ENCODE results near the gene RNF112.

RNF112 gene, protein sequence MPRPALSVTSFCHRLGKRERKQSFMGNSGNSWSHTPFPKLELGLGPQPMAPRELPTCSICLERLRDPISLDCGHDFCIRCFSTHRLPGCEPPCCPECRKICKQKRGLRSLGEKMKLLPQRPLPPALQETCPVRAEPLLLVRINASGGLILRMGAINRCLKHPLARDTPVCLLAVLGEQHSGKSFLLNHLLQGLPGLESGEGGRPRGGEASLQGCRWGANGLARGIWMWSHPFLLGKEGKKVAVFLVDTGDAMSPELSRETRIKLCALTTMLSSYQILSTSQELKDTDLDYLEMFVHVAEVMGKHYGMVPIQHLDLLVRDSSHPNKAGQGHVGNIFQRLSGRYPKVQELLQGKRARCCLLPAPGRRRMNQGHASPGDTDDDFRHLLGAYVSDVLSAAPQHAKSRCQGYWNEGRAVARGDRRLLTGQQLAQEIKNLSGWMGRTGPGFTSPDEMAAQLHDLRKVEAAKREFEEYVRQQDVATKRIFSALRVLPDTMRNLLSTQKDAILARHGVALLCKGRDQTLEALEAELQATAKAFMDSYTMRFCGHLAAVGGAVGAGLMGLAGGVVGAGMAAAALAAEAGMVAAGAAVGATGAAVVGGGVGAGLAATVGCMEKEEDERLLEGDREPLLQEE

DNA sequence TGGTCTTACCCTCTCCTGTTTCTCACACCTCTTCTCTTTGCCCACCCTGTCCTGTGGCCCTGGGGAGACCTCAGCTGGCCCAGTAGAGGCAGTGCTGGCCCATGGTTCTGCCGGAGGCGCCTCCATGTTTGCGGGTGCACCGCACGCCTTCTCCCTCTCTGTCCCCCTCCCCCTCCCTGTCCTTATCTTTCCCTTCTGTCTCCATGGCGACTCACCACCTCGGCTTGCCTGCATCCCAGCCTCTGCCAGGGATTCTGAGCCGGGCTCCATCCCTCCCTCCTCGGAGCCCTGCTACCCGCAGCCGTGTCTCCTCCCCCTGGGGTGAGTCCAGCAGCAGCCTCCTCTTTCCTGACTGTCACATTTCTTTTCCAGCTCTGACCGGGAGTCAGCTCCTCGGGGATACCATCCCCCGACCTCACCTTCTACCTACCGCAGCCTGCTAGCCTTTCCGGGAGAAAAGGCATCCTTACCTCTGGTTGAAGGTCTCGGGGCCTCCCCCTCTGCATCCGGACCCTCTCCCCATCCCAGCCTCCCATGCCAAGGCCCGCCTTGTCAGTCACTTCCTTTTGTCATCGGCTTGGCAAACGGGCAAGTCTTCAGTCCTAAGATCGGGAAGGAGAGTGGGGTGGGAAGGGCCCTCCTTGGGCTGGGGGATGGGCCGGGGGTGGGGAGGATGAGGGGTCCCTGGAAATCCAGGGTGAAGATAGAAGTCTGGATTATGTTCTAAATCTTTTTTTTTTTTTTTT is at the start of gene RNF112:
Gene RNF112, plus strand, starts transcription at position 358 of the 746 bp plus-strand sequence. Its CDS starts 177 bp downstream, at position 535.
- DNase-seq (ENCODE audit: low read depth, low spot score), result no peak

DNA sequence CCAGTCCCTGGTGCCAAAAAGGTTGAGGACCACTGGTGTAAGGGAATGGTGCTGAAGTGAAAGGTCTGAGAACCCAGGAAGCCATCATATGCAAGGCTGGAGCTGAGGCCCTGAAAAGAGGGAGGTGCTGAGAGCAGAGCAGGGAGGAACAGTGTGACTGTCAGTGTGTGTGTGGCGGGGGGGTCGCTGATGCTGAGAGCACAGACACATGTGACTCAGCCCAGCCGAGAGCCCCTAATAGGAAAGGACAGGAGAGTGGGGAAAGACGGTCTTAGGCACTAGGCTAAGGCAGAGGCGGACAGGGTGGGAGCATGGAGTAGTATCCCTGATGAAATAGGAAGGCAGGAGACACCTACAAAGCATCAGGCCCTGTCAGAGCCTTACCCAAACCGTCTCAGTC is 49.7 kb upstream of the RNF112 start:
- DNase-seq (ENCODE audit: low read depth, low spot score), result no peak

DNA sequence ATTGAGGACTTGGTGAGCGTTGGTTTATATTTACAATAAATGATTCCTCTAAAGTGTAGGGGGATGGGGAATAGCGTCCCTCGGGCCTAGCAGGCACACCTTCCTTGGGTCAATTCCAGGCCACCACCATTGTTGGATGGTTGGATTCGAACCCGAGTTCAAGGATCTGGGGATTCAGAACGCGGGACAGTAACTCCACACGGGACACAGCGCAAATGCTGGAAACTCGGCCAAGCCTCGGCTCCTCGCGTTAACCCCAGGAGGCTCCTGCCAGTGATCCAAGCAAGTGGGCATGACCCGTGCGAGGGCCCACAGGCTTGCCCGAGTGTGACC is 49.1 kb upstream of the RNF112 start:
- no peak for DNase-seq (ENCODE audit: low read depth, low spot score)

DNA sequence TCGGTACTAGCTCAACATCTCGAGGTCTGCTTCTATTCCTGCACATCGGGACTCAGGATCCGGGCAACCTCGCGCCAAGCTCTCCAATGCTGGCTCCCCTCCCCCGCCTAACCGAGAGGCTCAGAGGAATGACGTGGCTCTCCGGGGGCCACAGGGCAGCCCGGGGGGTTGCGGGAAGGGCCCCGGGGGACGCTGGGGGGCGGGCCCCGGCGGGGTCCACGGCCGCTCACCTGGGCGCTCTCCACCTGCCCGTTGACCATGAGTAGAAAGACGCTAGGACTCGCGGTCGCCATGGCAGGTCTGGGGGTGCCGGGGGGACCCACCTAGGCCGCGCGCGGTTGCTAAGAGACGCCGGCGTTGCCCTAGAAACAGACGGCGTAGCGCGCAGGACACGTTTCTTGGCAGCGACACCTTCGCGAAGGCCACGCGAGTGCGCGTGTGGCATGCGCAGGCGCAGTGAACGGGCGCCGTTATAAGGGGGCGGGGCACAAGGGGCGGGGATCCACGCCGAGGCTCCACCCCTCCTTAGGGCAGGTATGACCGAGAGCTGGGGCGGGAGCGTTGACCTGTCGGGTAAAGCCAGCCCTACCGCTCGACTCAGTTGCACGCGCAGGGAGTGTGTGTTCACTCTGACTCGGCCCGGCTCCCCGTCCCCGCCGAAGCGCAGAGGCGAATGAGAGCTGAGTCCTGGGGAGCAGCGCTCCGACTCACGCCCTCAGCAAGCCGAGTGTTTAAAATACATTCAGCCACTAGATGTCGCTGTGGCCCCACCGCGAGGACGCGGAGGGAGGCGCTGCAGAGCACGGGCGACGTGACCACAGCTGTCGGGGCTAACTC is 48.5 kb upstream of the RNF112 start, which contains the start of gene B9D1:
Gene B9D1, minus strand, starts transcription at position 447 of the 837 bp plus-strand sequence. Its CDS starts 154 bp downstream, at position 293.
- peak; percentile 79 for DNase-seq (ENCODE audit: low read depth, low spot score)

DNA sequence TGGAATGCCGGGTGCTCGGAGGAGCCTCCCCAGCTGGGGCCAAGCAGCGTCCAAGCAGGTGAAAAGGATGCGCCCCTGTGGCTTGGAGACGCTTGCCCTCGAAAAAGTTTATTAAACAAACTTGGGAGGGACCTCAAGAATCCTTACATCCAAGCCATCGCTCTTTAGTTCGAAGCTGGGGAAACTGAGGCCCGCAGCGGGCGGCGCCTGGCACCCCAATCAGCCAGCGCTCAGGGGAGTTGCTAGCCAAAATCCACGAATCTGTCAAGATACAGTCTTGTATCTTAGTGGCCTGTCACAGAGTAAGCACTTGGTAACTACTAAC is 48.0 kb upstream of the RNF112 start:
- DNase-seq (ENCODE audit: low read depth, low spot score), result no peak

DNA sequence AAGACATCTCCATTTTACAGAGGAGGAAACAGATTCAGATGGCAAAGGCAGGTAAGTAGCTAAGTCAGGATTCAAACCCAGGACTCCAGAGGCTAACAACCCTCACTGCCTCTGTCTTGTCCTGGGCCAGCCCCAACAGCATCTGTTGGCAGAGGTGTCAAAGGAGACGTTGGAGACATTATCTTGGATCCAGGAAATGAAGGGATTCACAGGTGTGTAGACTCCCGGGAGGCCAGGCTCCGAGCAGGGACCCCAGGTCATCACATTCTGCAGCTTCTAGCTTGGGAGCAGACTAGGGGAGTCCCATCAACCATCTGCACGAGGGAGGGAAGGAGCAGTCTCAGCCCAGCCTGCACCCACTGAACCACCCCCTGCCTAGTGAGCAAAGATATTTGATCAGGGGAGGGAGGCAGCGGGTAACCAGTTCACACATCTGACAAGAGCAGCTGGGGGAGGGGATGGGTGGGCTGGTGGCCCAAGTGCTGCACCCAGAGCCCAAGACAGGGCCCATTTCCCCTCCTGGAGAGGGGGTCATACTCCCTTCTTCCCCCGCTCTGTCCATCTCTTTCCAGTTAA is 47.5 kb upstream of the RNF112 start:
- no peak for DNase-seq (ENCODE audit: low read depth, low spot score)

DNA sequence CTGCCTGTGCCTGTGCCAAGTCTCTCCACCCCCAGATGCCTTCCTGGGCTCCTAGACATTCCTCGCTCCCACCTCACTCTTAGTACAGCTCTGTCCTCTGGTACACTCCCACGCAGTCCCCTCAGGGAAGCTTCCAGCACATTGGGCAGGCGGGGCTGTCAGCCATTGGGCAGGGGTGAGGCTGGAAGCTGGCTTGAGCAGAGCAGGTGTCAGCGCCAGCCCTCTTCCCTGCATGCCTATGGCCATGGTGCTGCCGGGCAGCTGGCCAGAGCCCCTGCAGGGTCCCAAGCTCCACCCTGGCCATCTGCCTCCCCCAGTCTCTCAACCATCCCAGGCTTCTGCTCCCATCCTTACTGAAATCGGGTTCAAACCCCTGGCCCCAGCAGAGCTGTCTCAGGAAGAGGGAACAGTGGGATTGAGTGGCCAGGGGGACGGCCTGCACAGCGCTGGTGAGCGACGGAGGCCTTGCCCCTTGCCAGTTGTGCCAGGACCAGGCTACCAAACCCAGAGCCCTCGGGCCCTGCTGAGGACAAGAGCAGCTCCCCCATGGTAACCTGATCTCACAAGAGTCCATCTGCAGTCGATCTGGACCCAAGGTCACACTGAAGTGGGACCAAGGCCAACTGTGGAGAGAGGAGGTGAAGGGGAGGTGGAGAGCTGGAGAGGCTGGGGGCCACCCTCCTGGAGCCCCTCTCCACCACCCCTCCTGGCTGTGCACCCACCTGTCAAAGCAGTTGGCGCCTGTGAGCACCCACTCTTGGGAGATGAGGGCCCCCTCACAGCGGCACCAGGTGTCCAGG is 46.1 kb upstream of the RNF112 start:
- no peak for DNase-seq (ENCODE audit: low read depth, low spot score)

DNA sequence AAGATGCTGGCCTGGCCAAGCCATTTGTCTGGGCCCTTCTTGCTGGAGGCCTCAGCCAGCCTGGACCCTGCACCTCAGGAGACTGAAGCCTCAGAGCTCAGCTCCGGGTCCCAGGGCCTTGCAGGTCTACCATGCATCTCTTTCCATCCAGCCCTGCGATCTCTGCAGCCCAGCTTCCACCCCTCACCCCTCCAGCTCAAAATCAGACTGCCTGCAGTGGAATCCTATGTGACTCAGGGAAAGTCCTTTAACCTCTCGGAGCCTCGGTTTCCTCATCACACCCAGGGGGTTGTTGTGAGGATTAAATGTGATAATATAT is 45.6 kb upstream of the RNF112 start:
- DNase-seq (ENCODE audit: low read depth, low spot score), result no peak

DNA sequence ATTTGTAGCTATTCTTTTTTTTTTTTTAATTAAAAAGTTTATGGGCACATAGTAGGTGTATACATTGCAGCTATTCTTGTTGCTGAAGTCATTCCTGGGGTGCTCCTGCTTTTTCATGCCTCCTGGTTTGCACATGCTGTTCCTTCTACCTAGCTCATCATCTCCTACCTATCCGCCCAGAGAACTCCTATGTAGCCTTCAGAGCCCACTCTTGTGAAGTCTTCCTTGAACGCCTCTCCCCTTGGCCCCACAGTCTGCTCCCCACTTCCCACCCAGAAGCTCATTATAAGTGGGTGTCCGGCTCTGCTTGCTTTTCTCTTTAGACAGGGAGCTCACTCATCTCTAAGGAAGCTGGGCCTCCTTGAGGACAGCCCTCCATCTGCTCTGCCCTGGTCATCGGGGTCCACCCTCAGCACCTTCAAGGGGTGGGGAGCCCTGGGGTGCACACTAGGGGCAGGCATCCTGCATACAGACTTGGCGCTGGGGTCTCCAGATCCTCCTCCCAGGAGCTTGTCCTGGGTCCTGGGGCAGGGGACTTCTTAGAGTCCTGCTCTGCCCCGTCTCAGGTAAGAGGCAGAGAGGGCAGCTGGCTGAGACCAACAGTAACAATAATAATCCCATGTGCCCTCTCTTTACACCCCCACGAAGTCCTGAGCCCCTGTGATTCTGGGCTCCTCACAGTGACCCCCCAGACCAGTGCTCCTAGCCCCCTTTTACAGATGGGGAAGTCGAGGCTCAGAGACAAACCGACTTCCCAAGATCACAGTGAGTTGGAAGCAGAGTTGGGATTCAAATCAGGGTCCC is 45.0 kb upstream of the RNF112 start:
- DNase-seq (ENCODE audit: low read depth, low spot score), result no peak

DNA sequence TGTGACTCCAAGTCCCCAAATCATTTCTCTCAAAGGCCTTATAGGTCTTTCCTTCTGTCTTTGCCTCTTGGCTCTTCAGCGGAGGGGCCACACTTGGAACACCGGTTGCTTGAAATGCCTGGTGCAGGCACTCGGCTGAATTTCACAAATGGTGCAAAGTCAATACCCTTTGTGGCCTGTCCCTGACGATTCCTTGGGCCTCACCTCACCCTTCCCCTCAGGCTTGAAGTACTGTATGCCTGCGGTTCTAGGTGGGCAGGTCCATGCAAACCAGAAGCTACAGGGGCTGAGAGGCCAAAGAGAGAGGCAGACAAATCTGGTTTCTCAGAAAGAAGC is 44.4 kb upstream of the RNF112 start:
- DNase-seq (ENCODE audit: low read depth, low spot score), result no peak

DNA sequence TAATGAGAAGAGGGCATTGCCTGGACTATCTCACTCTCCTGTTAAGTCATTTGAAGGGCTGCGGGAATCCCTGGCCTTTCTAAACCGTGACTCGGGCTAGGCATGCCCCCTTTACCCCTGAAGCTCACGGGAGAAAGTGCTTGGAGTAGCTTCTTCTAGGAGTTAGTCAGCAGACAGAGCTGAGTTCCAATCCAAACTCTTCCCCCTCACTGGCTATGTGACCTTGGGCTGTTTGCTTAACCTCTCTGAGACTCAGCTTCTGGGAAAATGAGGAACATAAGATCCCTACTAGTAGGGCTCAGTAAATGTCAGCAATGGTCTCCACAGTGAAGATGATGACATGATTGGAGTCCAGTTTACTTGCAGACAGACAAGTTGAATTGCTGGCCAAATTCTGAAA is 42.8 kb upstream of the RNF112 start:
- no peak for DNase-seq (ENCODE audit: low read depth, low spot score)

DNA sequence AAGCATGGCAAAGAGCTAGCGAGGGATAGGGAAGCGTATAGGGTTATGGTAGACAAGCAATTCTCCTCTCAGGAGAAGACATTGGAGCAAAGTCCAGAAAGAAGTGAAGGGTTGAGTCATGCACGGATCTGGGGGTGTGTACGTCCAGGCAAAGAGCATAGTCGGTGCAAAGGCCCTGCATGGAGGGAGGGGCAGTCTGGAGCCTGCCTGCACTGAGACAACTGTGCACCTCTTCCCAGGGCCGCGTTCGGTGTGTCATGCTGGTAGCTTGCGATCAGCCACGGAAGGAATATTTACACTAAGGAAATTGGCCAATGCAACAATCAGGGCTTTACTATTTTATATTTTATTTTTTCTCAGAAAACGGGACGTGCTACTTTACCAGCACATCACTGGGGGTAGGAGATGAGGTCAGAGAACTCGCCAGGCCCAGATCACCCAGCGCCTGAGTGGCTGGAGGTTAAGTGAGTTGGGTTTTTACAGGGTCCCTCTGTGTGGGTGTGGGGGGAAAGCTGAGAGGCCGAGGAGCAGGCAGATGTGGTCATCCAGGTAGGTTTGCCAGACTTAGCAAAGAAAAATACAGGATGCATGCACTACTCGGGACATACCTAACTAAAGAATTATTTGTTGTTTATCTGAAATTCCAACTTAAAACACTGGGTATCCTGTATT is 41.8 kb upstream of the RNF112 start:
- DNase-seq (ENCODE audit: low read depth, low spot score), result no peak

DNA sequence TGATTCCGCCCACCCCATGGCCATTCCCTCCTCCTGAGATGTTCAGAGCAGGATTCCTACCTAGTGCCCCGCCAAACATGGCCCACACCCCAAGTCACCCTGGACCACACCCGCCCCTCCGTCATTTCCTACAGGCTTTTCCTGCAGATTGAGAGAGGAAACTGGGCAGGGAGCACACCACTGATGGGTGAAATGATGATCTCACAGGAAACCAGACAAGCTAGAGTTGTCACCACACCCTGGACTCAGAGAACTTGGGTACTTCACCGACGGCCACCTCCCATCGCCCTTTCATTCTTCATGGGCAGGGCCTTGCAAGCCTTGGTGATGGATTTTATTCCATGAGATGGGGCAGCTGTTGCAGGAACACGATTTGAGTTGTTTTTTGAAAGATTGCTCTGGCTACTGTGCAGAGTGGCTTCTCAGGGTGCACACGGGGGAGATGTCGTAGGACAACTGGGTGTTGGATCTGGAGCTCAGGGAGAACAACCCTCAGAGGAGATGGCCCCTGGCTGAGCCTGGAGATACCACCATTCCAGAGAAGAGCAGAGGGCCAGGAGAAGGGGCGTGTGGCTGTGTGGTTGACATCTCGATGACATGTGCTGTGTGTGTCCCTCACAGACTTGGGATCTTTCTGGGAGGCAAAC is 41.1 kb upstream of the RNF112 start:
- no peak for DNase-seq (ENCODE audit: low read depth, low spot score)

DNA sequence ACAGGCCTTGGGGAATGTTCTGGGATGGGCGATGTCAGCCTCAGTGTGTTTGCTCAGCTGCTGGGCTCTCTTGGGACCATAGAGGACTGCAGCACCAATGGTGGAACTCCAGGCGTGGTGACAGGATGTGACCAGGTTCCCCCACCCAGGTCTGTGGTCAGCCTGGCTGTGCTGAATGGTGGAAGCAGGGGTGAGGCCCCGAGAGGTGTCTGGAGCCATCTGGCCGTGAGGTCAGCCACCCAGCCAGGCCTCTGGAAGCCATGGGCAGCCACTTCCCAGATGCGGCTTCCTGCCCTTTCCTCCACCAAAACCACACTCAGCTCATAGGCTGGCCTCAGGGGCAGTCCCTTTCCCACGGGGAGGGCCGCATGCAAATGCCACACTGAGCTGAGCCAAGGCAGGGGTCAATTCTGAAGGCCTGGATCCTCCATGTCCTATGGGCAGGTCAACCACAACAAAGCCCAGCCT is 40.5 kb upstream of the RNF112 start:
- no peak for DNase-seq (ENCODE audit: low read depth, low spot score)

DNA sequence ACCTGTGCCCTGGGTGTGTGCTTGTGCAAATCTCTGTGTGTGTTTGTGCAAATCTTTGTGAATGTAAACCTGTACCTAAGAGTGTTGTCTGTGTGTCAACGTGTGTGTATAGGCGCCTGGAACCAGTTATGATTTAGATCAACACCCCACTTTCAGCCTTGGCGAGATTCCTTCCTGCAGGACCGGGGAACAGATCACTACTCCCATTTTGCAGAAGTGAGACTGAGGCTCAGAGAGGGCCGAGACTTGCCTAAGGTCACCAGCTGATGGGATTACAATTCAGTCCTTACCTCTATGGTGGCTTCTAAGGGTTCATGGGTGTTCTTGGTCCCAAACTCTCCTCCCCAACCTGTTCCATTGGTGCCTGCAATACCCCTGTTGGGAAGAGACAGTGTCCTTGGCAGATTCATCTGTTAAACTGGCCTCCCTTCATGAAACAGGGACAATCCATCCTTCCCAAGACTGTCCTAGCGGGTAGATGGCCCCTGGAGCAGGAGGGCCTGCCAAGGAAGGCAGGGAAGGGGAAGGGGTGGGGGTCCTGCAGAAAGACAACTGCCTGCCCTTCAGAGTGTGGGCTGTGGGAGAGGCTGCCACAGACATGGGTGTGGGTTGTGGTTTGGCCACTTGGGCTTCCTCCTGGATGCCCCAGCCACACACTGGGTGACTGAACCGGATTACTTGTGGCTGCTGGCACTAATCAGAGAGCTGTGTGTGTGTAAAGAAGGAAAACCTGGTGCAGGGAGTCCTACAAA is 39.6 kb upstream of the RNF112 start:
- no peak for DNase-seq (ENCODE audit: low read depth, low spot score)

DNA sequence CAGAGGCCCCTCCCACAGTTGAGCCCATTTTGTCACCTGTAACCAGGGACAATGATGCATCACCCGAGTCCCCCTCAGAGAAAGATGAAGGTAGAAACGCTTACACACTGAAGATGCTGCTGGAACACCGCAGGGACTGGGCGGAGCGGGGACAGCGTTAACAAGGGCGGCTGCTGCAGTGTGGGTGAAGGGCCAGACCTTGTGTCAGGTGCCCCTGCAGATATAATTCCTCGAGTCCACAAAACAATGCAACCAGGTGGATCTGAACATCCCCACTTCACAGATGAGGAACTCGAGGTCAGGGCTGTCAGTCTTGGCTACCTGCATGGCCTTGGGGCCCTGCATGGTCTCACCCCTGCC is 39.0 kb upstream of the RNF112 start:
- no peak for DNase-seq (ENCODE audit: low read depth, low spot score)

DNA sequence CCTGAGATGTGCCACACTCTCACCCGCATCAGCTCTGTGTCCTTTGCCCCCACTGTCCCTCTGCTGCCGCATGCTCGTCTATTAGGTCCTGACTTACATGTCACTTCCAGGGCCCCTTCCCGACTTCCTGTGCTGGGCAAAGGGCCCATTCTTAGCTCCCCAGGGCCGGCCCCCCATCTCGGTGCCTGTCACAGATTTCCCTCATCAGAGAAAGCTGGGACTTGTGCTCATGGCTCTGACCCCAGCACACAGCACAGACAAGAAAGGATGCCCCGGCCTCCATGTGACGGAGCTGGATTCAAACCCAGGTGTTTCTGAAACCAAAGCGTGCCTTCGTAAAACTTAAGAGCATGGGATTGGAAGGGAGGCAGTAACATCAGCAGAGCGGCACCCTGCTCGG is 38.6 kb upstream of the RNF112 start:
- no peak for DNase-seq (ENCODE audit: low read depth, low spot score)

DNA sequence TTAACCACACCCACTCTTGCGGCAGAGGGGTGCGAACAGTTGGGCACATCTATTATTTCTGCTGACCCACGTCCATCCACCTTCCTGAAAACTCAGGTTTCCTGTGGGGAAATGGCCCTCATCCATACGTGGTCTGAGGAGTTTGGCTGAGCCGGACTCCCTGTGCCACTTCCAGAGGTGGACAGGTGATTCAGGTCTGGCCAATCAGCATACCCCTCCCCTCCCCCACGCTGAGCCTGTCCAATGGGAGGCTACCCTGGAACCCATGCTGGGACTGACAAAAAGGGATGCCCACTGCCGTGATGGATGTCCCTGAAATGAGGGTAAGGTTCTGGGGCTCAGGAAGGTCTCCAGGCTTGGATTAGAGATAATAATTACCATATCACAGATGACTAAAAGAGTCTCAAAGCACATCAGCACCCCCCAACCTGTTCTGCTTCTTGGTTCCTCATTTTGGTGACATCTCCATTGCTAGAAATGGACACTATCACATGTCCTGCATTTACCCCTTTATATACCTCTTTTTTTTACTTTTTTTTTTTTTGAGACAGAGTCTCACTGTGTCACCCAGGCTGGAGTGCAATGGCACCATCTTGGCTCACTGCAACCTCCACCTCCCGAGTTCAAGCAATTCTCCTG is 38.0 kb upstream of the RNF112 start:
- no peak for DNase-seq (ENCODE audit: low read depth, low spot score)
